Superior temporal gyrus (tissue), 1 donor: ENCODE results near the gene AP1B1.
"Not testable (repeated sequence)": the region's sequence is repeated elsewhere in the genome, so short reads cannot be mapped to it uniquely, and the experiment has no call there.

Source experiments
- DNase-seq: peaks from one replicate; pipeline ENCODE4 v3.0.0-alpha.2; 2016; ENCODE audit errors: extremely low spot score

Gene AP1B1

DNA sequence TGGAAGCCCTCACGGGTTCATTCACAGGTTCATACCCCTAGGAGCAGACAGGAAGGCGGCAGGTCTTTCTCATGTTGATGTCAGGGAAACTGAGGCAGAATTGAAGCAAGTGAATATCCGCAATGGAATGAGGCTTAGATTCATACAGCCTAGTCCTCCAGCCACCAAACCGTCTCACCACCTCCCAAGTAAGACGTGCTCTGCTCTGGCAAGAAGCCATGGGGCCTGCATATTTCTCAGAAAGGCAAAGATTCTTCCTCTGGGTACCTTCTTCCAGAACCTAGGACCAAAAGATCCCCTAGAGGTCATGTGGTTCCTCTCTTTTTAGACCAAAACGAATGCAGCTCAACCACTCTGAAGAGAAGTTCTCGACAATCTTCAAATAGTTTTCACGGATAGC, 1.7 kb downstream of the AP1B1 start:
- no peak for DNase-seq

DNA sequence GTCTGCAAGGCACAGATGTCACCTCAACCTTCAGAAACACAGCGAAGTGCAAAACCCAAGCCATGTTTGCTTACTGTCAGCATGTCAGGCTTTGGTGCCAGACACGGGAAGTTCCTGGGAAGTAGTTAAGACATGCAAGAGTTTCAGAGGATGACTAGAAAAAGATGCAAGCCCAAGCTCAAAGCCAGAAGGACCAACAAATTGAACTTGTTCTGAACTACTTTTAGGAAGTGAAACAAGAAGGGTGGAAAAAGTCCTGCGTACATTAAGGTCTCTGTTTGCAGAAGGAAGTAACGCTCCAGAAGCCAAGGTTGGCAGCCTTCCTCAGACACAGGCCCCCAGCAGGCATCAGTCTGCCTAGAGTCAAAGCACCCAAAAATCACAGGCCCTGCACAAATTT, 2.6 kb downstream of the AP1B1 start:
- DNase-seq = no peak

DNA sequence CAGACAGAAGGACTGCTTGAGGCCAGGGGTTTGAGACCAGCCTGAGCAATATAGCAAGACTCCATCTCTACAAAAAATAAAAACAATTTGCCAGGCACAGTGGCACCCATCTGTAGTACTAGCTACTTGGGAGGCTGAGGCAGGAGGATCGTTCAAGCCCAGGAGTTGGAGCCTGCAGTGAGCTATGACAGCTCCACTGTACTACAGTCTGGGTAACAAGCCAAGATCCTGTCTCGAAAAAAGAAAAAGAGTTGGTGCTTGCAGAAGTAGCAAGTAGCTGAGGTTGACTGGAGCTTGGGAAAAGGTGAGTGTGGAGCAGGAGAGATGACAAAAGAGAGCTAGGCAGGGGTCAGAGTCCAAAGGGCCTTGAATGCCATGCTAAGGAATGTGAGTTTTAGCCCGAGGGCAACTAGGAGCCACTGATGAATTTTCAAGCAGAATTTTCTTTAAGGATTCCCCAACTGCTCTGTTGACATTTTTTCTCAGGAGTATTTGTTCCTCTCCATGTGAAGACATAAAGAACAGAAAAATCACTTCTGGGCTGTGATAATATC, 3.1 kb downstream of the AP1B1 start:
- DNase-seq = no peak

DNA sequence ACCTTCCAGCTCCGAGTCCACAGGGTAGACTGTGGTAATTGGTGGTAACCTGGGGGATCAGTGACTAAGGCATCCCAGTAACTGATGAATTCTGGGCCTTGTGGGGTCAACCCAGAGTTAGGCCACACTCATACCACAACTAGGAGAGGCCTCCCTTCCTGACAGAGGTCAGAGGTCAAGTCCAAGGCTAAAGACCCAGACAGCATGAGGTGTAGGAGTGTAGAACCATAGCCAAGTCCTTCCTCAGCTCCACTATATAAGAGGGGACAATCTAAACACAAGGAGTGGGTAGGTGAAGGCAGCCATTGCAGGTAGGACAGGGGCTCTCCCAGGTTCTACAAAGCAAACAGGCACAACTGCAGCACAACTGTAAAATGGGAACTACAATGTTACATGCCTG, 4.6 kb downstream of the AP1B1 start:
- no peak for DNase-seq

DNA sequence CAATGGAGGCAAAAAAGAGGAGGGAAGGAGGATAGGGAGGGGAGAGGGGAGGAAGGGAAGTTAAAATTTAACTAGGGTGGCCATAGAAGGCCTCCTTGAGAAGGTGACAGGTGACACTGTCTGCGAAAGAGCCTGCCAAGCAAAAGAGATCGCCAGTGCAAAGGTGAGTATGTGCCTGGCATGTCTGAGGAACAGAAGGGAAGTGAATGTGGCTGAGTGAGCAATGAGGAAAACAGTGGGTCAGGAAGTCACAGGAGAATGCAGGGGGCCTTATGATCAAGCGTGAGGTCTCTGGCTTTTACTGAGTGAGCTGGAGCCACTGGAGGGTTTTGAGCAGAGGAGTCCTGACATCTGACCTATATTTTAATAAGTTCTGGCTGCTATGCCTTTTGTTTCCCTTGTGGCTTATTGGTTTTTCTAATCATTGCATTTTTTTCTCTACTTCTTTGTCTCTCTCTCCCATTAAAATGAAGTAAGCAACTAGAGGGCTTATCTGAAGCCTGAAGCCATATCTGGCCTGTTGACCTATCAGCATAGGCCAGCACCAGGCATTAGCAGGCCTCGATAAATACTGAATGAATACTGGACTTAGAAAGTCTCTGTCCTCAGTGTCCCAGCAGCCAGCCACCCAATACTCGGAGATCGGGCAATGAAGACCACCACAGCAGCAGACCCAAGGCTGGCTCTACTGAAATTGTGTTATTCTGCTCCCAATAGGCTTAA, 5.6 kb downstream of the AP1B1 start:
- no peak for DNase-seq

DNA sequence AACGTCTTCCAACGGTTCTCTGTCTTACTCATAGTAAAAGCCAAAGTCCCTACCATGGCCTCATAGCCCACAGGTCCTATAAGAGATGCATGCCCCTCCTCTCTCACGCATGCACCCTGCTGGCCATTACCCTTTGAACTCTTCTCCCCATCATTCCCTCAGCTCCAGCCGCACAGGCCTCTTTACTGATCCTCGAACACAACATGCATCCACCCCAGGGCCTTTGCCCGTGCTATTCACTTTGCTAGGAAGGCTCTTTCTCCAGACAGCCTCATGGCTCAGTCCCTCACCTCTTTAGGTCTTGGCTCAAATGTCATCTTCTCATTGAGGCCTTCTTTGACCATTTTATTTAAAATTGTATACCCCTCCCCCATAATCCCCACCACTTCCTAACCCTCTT, 7.5 kb downstream of the AP1B1 start:
- no peak for DNase-seq

DNA sequence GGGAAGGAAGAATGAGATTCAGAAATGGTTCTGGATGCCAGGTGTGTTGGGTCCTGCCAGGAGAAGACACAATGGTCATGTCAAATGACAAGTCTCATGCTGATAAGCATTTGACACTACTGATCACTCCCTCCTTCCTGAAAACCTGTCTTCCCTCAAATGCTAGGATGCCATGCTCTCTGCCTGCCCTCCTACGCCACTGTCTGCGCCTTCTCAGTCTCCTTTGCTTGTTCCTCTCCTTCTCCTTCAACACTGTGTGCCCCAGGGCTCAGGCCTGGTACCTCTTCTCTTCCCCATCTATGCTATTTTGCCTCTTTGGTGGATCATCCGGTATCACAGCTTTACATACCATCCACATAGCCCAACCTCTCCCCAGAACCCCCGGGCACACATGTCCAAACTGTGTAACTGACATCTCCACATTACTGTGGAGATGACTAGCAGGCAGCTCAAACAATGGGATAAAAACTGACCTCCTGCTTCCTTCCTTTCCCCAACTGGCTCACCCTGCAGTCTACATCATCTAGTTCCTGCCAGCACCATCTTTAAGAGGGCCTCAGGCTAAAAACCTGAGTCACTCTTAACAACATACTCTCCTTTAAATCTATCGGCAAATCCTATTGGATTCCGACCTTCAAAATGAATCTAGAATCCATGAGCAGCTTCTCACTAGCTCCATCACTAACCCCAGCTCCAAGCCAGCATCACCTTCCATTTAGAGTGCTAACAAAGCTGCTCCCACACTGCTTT, 8.2 kb downstream of the AP1B1 start:
- DNase-seq = no peak

DNA sequence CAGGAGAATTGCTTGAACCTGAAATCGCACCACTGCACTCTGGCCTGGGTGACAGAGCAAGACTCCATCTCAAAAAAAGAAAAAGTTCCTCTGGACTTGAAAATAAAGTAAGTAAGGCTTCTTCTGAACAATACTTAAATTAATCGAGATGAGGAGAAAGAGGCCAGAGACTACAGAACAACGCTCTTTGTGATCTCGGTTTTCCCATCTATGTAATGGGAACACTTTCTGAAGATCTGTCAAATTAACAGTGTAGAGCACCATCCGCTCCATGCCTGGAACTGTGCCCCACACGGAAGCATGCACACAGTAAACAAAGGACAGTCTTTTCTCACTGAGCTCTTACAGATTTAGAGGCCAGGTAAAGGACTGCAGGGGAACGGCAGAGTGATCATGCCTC, 9.1 kb downstream of the AP1B1 start:
- DNase-seq = no peak

DNA sequence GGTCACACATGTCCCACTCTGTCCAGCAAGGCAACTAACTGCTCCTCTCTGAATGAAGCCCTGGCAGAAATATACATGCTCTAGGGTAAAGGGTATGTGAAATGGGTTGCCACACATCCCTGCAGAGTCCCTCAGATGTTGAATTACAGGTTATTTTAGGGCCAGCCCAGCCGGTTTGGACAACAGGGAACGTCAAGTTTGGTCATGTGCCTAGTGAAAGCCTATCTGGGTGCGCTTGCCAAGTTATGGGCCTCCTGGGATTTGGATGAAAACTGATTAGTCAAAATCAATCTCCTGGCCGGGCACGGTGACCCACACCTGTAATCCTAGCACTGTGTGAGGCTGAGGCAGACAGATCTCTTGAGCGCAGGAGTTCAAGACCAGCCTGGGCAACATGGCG, 10.4 kb downstream of the AP1B1 start:
- DNase-seq = no peak

DNA sequence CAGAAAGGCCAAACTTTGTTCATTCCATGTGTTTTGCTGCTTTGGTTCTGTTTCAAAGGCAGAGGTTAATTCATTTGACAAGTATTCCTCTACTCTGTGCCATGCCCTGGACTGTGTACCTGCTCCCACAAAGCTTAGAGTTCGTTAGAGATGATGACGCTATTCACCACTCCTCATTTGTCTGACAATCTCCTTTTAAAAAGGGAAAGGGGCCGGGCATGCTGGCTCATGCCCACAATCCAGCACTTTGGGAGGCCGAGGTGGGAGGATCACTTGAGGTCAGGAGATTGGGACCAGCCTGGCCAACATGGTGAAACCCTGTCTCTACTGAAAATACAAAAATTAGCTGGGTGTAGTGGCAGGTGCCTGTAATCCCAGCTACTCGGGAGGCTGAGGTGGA, 11.7 kb downstream of the AP1B1 start:
- not testable (repeated sequence) for DNase-seq

DNA sequence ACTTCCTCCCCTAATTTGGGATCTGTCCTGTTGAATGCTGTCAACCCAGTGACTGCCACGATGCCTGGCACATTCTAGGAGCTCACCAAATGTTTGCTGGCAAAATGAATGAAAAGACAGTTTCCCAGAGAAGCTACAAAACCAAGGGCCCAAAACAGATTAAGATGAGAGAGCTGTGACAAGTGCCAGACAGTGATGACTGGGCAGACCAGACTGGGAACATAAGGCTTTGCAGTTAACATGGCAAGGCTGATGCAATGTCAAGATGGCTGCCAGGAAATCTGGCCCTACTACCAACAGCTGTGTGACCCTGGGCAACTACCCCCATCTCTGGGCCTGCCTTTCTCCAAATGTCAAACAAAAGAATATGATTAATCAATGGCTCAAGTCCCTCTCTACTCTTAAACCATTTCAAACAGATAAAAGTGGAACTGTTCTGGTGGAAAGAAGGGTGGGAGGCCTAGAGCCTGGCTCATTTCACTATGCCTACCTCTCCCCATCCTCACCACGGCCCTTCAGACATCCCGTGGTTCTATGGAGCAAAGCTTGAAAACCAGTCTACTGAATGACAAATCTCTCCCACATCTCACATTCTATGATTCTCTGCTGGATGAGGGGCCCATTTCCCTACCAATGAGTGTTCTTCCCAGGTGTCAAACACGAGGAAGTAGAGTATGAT, 12.8 kb downstream of the AP1B1 start:
- peak; percentile 21 for DNase-seq

DNA sequence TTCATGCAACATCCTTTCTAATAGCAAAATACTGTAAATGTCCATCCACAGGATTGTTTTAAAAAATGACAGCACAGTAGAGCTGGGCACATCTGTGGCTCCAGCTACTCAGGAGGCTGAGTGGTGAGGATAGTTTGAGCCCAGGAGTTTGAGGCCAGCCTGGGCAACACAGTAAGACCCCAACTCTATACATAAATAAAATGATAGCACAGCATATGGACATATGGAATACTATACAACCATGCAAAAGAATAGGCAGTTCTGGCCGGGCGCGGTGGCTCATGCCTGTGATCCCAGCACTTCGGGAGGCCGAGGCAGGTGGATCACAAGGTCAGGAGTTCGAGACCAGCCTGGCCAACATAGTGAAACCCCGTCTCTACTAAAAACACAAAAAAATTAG, 13.6 kb downstream of the AP1B1 start:
- not testable (repeated sequence) for DNase-seq

DNA sequence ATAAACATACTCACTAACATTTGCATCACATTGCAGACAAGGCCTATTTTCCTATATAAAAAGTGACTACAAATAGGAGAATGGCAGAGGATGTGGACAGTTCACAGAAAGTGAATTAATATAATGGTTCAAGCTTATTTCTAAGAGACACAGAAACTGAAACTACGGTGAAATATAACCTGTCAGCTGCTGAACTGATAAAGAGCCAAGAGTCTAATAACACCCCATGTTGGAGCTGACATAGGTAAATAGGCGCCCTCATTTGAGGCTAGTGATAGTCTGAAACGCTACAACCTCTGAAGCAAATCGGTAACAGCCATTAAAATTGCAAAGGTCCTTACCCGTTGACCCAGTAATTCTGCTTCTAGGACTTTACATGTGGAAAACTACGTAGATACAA, 14.0 kb downstream of the AP1B1 start:
- no peak for DNase-seq

DNA sequence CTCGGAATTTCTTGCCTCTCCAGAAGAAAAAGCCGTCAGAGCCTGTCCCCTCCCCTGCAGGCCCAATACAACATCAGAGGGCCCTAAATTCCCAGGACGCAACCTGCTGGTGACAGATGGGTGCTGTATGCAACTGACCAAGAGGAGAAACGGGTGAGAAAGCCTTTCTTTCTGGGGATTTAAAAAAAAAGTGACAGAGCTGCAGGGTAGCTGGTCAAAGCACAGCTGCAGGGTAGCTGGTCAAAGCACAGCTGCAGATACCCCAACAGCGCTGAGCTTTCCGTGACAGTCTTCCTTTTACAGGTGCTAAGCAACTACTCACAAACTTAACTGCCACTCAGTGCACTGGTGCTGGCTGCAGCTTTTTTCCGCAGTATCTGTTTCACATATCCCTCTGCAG, 17.8 kb downstream of the AP1B1 start:
- DNase-seq = no peak

DNA sequence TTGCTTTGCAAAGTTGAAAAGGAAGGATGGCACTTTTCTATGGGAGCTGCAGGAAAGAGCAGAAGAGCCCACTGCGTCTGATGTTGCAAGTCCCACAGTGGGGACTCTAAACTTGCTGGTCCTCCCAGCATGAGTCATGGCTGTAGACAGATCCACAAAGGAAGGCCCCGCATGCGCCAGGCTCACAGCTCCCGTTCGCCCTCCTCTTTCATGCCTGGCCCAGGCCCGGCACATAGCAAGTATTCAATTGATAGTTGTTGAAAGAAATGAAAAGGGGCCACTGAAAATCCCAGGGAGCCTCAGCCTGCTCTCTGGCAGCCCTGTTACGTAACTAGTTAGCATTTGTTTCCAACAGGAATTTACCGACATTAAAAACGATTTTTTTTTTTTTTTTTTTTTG, 18.9 kb downstream of the AP1B1 start:
- peak; percentile 68 for DNase-seq

DNA sequence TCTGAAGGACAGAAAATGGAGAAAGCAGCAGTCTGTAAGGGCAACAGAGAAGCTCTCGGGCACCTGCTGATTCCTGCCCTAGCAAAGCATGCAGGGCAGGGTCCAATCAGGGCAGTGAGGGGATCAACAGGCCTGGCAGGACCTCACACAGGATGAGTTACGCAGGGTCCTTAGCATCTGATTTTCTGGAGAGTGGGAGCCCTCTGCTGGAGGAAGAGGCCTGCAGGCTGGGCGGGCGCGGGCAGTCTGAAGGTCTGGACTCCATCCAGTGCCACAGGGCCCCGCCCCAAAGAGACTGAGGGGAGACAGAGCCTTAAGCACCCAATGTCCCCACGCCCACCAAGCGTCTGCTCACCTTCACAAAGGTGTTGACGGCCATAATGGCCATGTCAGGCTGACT, 28.9 kb downstream of the AP1B1 start:
- peak; percentile 77 for DNase-seq

DNA sequence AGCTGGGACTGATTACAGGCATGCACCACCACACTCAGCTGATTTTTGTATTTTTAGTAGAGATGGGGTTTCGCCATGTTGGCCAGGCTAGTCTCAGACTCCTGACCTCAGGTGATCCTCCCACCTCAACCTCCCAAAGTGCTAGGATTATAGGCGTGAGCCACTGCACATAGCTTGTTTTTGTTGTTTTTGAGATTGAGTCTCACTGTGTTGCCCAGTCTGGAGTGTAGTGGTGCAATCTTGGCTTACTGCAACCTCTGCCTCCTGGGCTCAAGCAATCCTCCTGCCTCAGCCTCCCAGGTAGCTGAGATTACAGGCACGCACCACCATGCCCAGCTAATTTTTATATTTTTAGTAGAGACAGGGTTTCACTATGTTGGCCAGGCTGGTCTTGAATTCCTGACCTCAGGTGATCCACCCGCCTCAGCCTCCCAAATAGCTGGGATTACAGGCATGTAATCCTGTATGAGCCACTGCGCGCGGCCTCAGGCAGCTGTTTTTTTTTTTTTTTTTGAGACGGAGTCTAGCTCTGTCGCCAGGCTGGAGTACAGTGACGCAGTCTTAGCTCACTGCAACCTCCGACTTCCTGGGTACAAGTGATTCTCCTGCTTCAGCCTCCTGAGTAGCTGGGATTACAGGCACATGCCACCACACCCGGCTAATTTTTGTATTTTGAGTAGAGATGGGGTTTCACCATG, 31.0 kb downstream of the AP1B1 start:
- not testable (repeated sequence) for DNase-seq

DNA sequence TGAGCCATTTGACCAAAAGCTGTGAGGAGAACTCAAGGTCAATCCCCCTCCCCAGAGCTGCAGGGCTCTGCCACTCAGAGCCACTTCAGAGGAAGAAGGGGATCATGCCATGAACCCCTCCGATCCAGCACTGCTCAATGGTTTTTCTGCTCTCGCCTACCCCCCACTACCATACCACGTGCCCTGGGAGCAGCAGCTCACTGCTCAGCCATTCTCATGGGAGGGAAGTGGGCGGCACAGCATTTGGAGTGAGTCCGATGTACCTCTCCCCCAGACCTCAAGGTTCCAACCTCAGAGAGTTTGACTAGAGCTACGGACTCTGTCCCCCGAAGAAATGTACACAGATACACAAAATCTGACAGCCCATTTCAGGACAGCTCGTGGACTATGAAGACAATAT, 34.5 kb downstream of the AP1B1 start:
- no peak for DNase-seq

DNA sequence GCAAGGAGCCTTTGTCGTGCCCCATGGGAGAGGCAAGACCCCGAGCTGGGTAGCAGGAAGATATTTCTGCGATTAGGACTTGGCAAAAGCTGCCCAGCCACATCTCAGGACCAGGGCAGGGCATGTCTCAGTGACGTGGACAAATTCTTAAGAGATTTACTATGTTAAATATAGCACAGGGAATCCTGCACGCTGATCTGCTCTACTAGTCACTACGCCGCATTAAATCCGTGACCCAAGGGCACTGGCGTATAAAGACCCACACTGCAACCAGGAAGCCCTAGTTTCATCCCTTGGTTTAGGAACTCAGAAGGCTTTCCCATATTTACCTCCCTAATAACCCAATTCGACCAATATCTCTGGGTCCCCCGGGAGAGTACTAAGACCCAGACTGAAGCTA, 35.1 kb downstream of the AP1B1 start:
- DNase-seq = no peak

DNA sequence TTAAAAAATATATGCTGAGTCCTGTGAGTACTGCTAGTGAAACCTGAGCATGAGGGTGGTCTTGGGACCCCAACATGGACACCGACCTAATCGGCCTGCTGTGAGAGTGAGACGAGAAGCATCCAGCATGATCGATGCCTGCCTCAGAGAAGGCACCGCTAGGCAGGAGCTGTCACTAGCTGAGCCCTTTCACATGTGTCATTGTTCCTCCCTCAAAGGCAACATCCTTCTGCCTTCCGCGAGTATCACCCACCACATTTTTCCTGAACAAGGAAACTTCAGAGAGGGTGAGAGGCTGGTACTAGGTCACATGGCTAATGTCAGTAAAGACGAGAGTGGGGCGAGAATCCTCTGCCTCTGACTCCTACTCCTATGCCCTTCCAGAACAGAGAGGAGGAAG, 35.6 kb downstream of the AP1B1 start:
- DNase-seq = no peak

DNA sequence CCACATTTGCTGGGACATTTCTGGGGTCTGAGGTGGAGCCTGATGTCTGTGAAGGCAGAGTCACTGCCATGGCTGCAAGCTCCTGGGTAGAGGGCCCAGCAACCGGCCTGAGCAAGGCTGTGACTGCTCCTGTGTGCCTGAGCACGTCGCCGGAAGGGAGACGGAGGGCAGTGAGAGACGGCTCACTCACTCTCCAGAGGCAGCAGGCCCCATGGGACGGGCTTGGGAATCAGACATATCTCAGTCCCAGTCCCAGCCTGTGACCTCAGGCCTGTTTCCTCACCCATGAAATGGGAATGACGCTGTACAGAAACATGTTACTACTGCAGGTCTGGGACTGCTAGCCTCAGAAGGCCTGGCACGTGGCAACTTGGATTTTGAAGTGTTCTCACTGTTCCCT, 36.5 kb downstream of the AP1B1 start:
- DNase-seq = no peak

DNA sequence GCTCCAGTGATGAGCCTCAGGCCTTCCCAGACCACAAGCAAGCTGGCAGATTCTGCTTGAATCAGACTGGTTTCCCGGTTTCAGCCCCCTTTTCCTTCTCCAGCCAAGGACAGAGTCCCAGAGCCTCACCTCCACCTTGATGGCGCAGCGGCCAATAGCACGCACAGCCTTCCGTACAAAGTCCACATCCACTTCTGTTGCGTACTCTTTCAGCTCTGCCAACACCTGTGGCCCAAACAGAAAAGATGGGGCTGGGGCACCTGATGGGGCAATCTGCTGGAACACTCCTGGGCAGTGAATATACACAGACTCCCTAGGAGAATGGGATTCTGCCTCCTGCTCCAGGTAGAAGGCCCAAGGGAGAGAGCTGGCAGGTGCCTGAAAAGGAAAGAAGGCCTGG, 37.3 kb downstream of the AP1B1 start:
- DNase-seq = no peak
